ENCODE results near the gene MRGPRX3.

- TF ChIP-seq, protein P1, sequence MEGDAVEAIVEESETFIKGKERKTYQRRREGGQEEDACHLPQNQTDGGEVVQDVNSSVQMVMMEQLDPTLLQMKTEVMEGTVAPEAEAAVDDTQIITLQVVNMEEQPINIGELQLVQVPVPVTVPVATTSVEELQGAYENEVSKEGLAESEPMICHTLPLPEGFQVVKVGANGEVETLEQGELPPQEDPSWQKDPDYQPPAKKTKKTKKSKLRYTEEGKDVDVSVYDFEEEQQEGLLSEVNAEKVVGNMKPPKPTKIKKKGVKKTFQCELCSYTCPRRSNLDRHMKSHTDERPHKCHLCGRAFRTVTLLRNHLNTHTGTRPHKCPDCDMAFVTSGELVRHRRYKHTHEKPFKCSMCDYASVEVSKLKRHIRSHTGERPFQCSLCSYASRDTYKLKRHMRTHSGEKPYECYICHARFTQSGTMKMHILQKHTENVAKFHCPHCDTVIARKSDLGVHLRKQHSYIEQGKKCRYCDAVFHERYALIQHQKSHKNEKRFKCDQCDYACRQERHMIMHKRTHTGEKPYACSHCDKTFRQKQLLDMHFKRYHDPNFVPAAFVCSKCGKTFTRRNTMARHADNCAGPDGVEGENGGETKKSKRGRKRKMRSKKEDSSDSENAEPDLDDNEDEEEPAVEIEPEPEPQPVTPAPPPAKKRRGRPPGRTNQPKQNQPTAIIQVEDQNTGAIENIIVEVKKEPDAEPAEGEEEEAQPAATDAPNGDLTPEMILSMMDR (IDR thresholded peaks at IDR 0.05; ENCODE audit: borderline replicate concordance, extremely low read depth, low read length, poor library complexity, severe bottlenecking), result peak; percentile 97
- no peak for TF ChIP-seq EZH2 (IDR thresholded peaks at IDR 0.05; ENCODE audit: borderline replicate concordance, low read depth, low read length, severe bottlenecking)
Measured at GRCh38 chr11:18115360-18116127, 16.8 kb upstream of the MRGPRX3 start.

All from DND-41 (cell line).